Measurements from ENCODE around the gene ADD3.

DNA sequence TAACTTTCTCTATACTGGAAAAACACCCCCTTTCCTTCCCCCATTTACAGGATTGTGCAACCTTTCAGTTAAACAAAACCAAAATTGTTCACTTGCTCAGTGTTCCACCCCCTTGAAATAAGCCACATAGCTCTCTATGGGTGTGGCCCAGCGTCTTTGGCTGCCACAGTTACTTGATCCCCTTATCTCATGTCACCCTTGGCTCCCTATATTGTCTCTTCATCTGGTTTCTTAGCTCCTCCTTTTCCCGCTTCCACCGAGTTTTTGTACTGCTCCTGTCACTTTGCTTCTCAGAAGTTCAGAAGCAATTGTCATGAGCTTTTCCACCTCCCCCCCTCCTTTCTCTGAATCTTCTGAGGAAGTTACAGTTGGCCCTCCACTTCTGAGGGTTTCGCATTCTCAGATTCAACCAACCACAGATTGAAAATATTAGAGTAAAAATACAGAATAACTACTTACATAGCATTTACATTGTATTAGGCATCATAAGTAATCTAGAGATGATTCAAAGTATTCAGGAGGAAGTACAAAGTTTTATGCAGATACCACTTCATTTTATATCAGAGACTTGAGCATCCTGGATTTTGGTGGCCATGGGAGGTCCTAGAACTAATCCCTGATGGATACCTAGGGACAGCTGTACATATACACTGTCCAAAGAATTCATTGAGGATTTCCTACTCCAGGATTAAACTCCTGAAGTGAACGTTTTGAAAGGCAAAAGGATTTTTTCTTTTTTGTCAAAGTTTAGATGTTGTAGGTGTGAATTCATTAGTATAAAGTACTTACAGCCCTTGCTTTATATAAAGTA, 60.4 kb downstream of the ADD3 start:
- no peak for TF ChIP-seq GATA2 (IDR thresholded peaks at IDR 0.05; ENCODE audit: low read depth, low read length)
- no peak for TF ChIP-seq GATA3 (IDR thresholded peaks at IDR 0.05; ENCODE audit: low read depth, low read length)
